ENCODE results near the gene SND1.

Gene SND1

DNA sequence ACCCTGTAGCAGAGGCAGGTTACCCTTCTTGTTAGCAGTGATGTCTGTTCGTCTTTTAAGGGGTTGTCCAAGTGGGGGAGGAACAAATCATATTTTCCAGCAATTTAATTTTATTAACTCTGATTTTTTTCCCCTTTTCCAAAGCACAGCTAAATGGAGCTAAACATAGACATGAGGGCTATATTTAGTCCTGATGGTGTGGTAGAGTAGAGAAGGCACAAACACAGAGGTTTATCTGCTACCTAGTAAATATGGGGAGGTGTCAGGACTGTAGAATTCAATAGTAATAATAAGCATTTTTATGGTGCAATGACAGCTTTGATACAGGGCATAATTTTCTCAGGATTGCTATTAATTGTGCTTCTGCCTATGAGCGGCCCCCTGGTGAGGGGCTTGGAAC lies 356.8 kb downstream of the SND1 start:
- DNase-seq, result no peak

DNA sequence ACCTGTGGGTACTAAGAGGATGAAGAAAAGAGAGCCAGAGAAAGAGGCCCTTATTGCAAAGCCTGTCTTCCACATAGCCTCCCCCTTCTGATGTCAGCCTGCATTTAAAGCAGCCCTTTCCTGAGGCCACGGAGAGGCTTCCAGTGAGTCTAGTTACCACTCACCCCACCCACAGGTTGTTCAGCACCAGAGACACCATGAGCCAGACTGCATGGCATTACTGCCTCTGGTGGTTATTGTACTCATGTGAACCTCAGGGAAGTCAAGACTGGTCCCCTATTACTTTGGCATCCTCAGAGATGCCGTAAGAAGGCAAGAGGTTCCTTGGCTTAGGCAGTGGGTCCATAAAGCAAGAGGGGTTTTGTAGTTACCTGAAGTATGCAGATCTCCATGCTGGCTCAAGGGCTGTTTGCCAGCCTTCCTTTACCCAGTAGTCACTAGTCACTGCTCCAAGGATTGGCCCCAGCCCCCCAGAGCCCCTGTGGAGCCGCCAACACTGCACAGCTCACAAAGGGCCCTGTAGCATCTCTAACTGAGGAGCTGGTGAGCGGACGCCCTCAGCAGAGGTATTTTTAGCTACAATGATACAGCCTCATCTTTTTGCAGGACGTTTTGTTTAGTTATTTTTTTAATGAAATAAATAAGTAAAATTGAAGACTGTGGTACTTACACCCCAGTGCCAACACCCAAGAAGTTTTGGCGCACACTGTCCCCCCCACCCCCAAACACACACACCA lies 358.6 kb downstream of the SND1 start:
- no peak for DNase-seq

DNA sequence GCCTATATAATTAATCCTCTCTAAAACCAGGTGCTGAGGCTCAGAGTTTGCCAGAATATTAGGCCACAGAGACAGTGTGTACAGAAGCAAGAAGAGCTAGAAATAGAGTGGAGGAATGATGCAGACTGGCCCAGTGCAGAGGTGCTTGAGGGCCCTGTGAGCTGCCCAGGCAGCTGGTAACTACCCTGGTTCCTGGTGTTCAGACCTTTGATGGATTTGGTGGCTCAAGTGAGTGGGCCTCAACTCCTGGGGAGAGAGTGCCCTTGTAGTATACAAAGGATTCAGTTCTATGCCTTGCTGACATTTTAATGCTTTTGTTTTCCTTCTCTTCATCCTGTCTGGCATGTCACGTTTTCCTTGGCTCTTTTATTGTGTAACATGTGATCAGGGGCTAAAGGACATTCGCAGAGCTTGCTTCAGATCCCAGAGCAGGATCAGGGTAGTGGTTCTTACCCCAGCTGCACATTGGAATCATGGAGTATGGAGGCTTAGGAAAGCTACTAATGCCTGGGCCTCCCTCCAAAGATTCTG lies 359.2 kb downstream of the SND1 start:
- no peak for DNase-seq

DNA sequence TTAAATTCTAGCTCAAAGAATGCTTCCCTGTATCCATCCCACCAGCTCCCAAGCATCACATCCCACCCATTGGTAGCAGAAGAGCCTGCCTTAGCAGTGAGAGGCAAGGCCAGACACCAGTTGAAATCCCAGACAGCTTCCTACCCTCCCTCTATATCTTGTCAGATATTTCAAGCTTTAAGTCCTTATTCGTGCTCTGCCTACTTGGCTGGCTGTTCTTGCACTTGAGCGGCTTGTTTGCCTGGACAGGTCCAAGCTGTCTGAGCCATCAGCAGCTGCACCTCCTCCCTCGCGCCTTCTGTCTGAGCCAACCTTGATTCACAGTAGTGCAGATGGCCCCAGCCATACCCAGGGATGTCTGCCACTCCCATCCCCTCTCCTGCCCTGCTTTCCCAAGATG lies 362.8 kb downstream of the SND1 start:
- DNase-seq, result no peak

DNA sequence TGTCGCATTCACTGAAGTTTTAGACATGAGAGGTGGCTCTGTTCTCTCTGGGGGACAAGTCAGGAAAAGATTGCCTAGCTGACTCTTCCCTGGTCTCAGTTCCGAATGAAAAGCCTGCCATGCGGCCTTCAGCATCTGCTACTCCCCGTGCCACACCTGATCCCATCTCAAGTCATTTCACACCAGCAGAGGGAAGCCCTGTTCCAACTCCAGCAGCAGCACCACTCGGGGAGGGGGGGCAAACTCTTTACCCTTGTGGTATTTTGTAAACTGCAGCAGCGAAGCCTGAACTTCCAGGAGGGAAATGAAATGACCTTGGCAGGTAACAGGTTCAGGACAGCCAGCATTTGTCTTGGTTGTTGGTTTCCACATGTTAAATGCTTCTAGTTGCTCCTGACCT lies 365.5 kb downstream of the SND1 start:
- no peak for DNase-seq

DNA sequence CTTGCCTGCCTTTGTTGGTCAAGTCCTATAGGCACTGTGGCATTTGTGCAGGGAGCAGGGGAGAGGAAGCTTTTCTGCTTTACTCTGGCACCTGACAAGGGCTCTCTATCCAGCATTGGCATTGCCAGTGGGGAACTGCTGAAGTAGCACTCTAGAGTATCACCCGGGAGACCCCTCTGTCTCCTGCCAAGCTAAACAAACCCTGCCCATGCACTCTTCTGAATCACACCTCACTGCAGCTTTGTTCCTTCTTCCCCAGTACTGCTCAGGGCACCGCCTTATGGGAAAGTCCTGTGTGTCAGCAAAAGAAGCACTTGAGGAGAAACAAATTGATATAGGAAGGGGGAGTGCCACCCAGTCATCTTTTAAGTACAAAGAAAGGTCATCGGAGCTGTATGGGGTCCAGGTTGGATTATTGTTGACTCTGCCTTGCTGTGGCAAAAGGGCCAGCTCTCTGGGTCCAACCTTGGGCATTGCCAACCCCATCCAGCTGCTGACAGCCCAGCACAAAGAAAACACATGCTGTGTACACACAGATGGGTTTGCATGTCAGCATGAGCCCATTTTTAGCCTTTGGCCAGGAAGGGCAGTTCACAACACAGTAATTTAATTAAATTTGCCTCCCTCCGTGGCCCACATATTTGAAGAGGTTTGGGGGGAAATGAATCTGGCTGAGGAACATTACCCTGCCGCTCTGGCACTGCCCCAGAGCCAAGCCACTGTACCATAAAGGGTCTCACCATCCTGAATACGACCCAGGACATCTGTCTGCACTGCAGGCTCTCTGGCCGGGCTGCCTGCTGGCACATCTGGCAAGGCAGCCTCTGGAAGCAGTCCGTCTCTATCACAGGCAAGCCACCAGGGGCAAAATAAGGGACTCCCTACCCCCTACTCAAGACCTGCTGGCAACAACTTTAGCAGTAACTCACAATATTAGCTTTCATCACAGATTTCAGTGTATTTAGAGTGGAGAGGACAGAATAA lies 366.2 kb downstream of the SND1 start:
- DNase-seq, result peak; percentile 84

DNA sequence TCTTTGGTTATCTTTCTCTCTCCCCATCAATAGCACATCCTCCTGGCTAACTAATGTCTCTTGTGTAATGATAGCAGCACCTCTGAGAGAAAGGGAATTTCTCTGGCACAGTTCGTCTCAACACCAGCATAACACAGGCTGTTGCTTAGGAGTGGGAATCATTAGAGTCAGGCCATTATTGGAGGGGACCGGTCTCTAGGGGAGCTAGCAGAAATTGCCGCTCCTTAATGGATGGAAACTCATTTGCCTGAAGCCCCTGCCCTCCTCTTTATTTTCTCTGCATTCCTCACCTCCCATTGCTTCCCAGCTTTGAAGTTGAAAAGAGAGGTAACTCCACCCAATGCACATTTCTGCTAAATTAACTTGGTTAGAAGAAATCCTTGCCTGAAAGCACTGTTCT lies 367.3 kb downstream of the SND1 start:
- no peak for DNase-seq

DNA sequence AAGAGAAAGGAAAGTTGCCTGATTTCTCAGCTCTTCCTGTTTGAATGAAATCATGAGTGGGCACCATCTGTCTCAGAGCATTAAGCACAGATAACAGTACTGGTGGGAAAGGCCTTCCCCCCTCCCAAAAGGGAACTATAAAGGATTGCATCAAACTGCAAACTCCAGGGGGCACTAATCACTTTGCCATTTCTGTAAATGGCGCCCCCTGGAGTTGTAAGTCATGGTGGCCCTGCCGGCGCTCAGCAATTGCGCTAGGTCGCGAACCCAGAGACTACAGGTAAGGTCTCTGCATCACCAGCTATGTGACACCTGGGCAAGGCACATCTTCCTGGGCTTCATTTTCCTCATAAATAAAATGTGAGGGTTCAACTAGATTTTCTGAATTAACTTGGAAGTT lies 368.2 kb downstream of the SND1 start:
- DNase-seq, result no peak

DNA sequence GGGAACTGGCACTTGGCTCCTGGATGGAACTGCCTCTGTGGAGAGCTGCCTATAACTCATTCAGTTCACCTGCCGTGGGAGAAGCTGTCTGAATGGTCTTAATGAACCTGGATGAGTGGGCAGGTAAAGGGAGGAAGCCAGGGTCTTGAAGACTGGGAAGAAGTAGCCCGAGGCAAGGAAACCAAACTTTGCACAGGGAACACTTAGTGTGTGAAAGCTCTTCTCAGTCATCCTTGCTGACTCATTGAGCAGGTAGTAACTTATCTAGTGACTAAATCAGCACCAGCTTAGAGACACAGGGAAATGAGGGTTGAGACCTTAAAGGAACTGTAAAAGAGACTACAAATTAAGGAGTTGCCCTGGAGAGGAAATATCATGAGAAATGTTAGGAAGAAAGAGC lies 369.4 kb downstream of the SND1 start:
- no peak for DNase-seq

DNA sequence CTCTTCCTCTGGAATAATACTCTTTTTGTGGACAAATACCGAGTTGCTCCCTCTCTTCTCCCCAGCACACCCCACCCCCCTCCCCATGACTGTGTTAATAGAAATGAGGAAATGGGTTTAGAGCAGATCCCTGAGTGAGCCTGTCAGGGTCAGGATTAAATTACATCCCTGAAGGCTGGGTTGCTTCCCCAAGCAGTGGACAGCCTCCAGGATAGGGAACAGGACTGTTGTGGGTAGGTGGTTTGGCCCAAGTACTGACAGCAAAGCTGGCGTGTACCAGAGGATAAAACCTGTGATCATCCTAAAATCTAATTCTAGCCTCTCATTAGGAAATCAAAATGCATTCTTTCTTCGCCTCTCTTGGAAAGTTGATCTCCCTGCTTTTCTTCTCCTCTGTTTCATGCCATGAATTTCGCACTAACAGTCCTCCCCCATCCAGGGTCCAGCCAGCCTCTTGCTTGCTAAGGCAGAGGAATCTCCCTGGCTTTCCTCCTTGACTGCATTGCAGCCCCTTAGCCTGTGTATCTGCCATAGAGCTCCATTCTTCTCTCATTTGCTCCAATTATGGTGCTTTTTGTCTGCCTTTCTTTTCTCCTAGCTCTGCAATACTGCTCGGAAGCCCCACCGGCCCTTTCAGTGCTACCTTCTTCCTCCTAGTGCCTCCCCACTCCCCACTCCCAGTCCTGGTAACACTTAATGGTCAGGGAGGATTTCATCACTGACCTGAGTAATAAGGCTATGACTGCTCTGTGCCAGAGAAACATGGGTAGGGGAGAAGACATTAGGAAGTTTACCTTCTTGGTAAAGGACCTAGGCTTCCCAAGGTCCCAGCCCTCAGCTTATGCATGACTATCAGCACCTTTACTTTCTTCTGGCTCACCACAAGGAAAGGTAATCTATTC lies 370.9 kb downstream of the SND1 start:
- no peak for DNase-seq

DNA sequence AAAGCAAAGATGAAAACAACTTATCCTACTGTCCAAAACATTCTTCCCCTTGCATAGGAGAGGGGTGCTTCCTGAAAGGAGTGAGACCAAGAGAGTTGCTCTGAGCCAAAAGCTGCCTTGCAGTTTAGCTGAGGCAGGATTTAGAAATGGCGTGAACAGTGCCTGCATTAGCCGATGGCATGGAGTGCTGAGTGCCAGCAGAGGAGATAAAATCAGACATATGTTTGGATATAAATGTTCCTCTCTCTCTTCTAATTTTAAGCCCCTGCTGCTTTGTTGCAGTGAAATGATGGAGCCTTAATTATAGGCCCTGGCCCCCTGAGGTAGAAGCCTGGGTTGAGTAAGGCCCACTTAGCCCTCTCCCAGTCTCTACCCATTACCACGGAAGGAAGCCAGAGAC lies 372.2 kb downstream of the SND1 start:
- no peak for DNase-seq

DNA sequence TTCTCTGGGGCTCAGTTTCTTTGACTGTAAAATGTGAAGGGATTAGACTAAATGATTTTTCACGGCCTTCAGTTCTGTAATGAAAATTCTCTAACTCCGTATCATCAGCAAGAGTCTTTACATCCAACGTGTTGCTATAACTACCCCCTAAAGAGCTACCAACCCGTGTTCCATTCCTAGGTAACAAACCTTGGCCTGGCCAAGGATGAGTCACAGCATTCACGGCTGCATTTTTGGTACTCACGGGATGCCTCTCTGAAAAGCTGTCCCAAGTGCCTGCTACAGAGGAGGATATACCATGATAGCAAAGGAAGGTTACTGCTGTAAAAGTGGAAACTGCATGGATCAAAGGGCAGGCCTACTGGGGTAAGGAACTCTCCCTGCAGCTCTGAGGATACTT lies 373.4 kb downstream of the SND1 start:
- no peak for DNase-seq

DNA sequence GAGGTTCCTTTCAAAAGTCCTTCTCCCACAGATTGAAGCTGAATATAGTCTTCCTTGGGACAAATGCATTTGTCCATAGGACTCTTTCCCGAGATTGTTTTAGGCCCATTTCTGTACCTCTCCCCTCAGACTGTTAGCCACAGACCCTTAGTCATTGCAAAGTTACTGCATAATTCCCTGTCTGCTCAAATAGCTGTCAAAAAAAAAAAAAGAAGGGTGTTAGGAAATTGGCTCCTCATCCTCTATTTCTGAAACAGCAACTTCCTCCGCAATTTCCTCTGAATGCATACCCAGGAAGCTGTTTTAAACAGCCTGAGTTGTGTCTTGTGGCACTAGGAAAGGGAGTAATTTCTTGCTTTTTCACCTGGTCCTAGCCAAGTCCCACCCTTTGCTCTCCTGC lies 373.8 kb downstream of the SND1 start:
- no peak for DNase-seq

DNA sequence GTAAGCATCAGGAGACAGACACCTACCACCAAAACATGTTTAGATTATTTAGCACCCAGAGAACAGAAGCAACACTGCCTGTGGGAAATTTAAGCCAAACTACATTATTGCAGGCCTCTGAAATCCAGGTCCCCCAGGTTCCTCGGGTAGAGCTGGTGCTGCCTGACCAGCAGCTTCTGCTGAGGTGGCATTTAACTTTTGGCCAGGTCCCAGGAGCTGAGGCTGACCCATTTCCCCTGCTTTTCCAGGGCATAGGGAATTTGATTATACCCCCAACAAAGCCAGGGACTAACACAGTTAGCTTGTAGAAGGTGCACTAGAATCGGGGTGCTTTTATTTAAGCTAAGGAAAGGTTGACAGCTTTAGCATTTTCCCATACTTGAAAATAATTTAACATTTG lies 374.6 kb downstream of the SND1 start:
- DNase-seq, result no peak

DNA sequence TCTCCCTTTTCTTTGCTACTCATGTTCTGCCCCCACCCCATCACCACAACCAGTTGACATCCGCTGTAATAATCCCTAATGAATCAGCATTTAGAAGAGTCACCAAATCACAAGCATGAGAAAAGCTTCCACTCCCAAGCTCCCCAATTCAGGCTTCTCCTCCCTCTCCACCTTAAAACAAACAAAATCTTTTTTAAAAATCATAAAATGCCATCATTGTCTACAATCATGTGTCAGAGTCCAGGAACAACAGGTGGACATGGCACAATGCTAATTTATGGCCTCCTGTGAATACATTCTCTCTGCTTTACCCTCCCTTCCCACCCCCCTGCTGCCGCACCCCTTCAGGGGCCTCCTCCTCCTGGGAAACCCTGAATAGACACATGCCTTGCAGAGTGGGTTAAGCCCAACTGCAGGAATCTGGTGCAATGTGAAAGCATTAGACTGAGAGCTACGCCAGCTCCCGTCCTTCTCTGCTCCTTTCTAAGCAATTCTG lies 375.5 kb downstream of the SND1 start:
- no peak for DNase-seq

DNA sequence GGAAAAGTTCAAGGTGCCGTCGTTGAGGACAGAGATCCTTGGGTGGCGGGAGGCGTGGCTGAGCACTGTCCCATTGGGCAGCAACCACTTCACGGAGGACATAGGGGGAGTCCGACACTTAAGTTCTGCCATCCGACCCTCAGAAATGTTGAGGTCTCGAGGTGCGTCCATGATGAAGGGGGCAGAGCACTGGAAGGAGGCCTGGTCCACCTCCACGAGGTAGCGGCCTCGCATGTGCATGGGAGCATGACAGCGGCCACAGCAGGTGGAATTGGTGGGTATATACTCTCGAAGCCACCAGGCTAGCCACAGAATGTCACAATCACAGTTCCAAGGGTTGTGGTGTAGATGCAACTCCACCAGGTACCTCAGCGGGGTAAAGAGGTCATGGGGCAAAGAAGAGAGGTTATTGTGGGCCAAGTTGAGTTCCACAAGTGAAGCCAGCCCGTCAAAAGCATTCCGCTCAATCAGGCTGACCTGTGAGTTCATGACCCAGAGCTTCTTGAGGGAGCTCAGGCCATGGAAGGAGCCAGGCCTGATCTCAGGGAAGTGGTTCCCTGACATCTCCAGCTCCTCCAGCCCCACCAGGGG lies 377.5 kb downstream of the SND1 start:
- no peak for DNase-seq

DNA sequence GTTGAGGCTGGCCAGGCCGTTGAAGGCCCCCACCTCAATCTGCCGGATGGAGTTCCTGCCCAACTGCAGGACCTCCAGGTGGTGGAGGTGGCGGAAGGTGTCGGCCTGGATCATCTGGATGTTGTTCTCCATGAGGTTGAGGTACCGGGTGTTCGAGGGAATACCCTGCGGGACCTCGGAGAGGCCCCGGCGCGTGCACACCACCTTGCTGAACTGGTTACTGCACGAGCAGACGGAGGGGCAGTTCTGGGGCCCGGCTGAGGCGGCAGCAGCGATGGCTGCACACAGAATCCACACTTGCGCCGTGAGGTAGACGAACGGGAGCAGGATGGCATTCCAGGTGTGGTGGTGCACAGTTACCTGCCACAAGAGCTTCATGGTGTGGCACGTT lies 378.3 kb downstream of the SND1 start:
- DNase-seq, result no peak

DNA sequence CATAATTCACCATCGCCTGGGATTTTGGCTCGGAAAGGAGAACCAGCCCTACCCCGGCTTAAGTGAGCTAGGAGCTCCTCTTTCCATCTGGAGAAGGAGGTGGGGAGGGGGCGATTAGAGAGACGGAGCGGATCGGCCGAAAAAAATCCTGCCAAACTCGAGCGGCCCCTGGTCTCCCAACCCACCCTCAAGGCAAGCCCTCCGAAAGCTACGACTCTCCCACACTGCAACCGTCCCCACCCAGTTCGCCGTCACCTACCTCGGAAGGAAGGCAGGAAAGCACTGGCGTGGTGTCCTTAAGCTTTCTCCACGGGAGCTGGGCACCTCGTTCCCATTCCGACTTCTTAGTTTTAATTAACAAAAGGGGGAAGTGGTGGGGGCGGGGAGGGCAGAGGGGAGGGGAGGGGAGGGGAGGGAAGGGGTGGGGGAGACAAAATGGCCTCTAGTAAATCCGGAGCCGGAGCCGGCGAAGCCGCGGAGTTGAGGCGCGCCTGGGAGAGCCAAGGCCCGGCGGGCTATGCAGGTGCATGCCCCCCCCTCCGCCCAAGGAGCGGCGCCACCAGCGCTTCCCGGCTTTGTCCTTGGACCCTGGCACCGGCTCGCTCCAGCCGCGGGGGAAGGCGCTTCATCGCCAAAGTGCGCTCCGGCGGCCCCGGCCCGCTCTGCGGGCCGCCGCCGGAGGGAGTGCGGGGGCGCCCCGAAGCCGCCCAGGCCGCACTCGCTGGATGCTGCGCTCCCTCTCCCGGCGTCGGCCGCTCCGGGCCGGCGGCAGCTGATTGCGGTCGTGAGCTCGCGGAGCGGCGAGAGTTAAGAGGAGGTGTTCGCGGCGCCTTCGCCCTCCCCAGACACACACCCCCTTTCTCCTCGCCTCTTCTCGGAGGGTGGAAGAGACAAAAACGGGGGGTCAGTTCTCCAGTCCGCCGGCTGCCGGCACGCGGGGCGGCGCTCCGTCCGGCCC lies 378.9 kb downstream of the SND1 start, which contains the start of gene LRRC4:
LRRC4 (minus strand) TSS at position 784 of the 958 bp plus-strand sequence. CDS start 797 bp downstream, outside the sequence.
- no peak for DNase-seq

DNA sequence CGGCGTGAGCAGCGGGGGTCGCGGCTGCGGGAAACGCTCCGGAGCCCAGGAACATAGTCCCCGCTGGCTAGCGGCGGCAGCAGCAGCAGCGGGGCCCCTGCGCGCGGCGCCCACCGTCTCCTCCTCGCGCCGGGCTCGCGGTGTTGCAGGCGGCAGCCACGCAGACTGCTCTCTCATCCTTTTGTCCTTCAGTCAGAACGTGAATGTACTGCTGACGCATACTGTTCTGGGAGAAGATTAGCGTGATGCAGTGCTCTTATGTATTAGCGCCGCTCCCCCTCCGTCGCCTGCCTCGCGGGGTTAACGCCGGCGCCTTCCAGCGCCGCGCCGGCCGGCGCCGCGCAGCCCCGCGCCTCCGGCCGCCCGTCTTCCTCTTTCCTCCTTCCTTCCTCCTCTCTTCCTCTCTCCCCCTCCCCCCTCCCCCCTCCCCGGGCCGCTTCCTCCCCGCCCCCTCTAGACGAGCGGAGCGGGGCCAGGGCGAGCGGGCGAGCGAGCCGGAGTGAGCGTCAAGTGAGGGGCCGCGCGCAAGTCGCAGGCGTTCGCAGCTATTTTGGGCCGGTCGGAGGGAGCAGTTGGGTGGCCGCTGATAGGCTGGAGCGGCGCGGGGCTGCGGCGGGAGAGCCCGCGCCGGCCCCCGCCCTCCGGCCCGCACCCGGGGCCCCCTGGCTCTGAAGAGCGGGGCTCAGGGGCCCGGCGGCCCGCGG lies 380.1 kb downstream of the SND1 start:
- no peak for DNase-seq

DNA sequence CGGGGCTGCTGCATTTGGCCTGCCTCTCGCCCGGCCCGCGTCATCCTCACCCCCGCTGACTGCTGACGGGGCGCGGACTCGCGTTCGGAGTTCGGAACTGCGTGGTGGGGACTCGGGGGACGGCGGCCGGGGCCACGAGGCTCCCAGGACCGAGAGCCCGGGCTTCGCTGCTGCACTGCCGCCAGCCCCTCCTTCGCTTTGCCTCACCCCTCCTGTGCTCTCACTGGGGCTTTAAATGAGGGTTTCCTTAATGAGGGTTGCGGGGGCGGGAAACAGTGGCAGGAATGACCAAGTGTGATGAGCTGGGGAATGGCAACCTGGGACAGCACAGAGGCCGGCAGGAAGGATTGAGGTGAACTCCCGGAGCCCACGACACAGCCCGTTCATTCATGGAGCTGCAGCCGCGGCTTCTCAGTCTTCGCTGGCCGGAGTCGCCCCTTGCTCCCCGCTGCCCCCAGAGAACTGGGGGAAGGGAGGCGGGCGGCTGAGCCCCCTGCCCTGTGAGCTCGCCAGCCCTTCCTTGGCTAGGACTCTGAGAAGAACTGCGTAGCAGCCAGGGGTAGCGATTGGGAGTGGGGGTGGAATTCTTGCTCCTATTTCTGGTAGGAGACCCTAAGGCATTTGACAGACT lies 380.7 kb downstream of the SND1 start:
- no peak for DNase-seq

All from NCI-H2081 treated with DMSO at 0.1 percent for 48 hours (cell line).